Measurements from ENCODE around the gene SRGAP1. TPM values are rescaled to one million over a fixed set of nuclear protein-coding genes. Genes with fewer than 3 reads are reported as not detected.

SRGAP1 gene
- total and polyA plus RNA-seq, 9 donors: 2.8 to 17.9 (median 8.6) TPM

GRCh38 chr12:63869656-63870055, 25.2 kb downstream of the SRGAP1 start:
- TF ChIP-seq CTCF (IDR thresholded peaks at IDR 0.05): no peak
- TF ChIP-seq POLR2A (IDR thresholded peaks at IDR 0.05): no peak
- no peak for TF ChIP-seq EP300 (IDR thresholded peaks at IDR 0.05)
- intact Hi-C loops (cut with DNase I): no loop called here
- no peak overlapping the region for H3K4me3 ChIP-seq
- H3K9me3 ChIP-seq: no peaks in the 10 kb centered on the region
- H3K27me3 ChIP-seq: no peaks in the 10 kb centered on the region
- no peaks in the 10 kb centered on the region for H3K36me3 ChIP-seq
- DNase-seq: no peak
- no peaks in the 10 kb centered on the region for H3K4me1 ChIP-seq (ENCODE audit: insufficient read depth)
- no peak overlapping the region for H3K27ac ChIP-seq
- 91 to 97% (median 91%) methylated on average over 1 of the region's 1 CpG for WGBS, 3 donors

DNA sequence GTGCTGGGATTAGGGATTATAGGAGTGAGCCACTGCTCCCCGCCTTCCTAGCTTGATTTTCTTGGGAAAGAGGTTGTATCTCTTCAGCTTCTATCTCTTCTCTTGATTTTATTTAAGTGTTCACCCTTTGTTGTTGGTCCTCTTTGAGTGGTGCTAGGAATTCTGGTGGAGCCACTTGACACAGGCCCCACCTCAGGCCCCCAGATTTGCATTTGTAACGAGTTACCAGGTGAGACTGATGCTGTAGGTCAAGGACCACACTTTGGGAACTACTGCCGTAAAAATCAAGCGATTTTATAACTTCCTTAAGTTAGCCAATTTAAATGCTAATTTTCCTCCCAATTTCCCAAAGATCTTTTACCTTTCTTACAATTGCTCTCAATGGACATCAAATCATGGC, 26.3 kb downstream of the SRGAP1 start:
- no peaks in the 10 kb centered on the region for H3K36me3 ChIP-seq
- no peak overlapping the region for H3K27ac ChIP-seq
- no peaks in the 10 kb centered on the region for H3K9me3 ChIP-seq
- no peak for DNase-seq
- 83 to 98% (median 89%) methylated on average over 4 of the region's 4 CpGs for WGBS, 3 donors
- intact Hi-C loops (cut with DNase I): no loop called here
- no peaks in the 10 kb centered on the region for H3K27me3 ChIP-seq
- no peaks in the 10 kb centered on the region for H3K4me1 ChIP-seq (ENCODE audit: insufficient read depth)
- H3K4me3 ChIP-seq: no peak overlapping the region
- TF ChIP-seq EP300 (IDR thresholded peaks at IDR 0.05): no peak
- TF ChIP-seq POLR2A (IDR thresholded peaks at IDR 0.05): no peak
- TF ChIP-seq CTCF (IDR thresholded peaks at IDR 0.05): no peak

DNA sequence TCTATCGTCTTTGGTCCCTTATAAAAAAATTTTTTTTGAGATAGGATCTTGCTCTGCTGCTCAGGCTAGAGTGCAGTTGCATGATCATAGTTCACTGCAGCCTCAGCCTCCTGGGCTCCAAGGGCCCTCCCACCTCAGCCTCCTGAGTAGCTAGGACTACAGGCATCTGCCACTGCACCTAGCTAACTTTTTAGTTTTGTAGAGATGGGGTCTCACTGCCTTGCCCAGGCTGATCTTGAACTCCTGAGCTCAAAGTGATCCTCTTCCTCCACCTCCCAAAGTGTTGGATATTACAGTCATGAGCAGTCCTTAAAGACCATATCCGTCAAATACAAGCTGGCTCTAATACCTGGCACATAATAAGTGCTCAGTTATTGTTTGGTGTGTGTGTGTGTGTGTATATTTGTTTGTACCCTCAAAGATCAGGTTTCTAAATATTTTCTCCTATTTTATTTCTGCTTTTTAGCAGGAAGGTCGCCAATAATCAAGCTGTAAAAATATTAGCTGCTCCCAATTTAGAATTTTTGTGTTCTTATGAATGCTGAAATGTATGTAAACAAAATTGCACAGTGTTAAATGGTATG, 30.5 kb downstream of the SRGAP1 start:
- Histone ChIP-seq H3K4me3 (no peak overlapping the region), H3K36me3 (no peaks in the 10 kb centered on the region), H3K27ac (no peak overlapping the region), H3K27me3 (no peaks in the 10 kb centered on the region), H3K9me3 (no peaks in the 10 kb centered on the region), H3K4me1 (ENCODE audit: insufficient read depth) (no peaks in the 10 kb centered on the region)
- no peak for DNase-seq
- 39 to 65% (median 49%) methylated on average over 3 of the region's 3 CpGs for WGBS, 3 donors
- intact Hi-C loops (cut with DNase I): no loop called here
- no peak for TF ChIP-seq POLR2A (IDR thresholded peaks at IDR 0.05)
- no peak for TF ChIP-seq EP300 (IDR thresholded peaks at IDR 0.05)
- no peak for TF ChIP-seq CTCF (IDR thresholded peaks at IDR 0.05)

GRCh38 chr12:63875703-63876102, 31.2 kb downstream of the SRGAP1 start:
- no peak for TF ChIP-seq CTCF (IDR thresholded peaks at IDR 0.05)
- no peak for TF ChIP-seq EP300 (IDR thresholded peaks at IDR 0.05)
- no peak for TF ChIP-seq POLR2A (IDR thresholded peaks at IDR 0.05)
- intact Hi-C loops (cut with DNase I): no loop called here
- Histone ChIP-seq H3K9me3 (no peaks in the 10 kb centered on the region), H3K4me1 (ENCODE audit: insufficient read depth) (no peaks in the 10 kb centered on the region), H3K27ac (no peak overlapping the region), H3K36me3 (no peaks in the 10 kb centered on the region), H3K4me3 (no peak overlapping the region), H3K27me3 (no peaks in the 10 kb centered on the region)
- no peak for DNase-seq
- WGBS, 3 donors: 6 to 22% (median 13%) methylated on average over 3 of the region's 3 CpGs
